ENCODE data around the gene ZMAT5. TPM values are rescaled to one million over a fixed set of nuclear protein-coding genes. Genes with fewer than 3 reads are reported as not detected.
A peak's percentile ranks its signal among the peaks of the same experiment; 100 is the strongest.

The ZMAT5 gene
- total and polyA plus RNA-seq, 2 of the 13 experiments (the other 11 are each of a cell fraction or from before 2014, with no cell fraction given) = 20.7 to 27.8 TPM

DNA sequence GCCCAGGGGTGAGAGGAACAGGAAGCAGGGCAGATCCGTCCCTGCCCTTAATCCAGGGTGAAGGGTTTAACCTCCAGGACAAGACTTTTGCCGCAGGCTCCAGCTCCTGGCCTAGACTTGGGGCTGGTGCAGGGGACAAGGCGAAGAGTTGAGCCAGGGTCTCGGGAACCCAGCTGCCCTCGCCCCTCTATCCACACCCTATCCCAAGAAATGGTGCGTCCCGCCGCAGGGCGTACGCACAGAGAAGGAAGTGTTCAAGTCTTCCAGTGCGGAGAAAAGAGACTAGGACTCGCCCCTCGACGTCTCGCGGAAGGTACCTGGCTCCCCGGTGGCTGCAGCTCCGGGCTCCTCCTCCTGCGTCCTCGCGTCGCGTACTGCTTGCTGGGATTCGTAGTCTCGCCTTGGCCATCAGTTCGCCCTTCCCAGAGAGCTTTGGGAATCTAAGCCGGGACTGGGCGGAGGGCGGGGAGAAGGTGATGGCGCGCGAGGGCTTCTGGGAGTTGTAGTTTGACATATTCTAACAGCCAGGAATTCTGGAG is at the start of gene ZMAT5 (continued):
- TF ChIP-seq HINFP (CRISPR knock-in tag; IDR thresholded peaks at IDR 0.05; ENCODE audit: low read depth) (no peak), GTF2F1 (IDR thresholded peaks at IDR 0.05; ENCODE audit: low read length) (no peak), CREB1 (IDR thresholded peaks at IDR 0.05) (peak; percentile 68), CREB1 (CRISPR knock-in tag; IDR thresholded peaks at IDR 0.05) (peak; percentile 92), ZBTB25 (CRISPR knock-in tag; IDR thresholded peaks at IDR 0.05) (peak; percentile 59; the same call in 1 of the 2 replicates), ZNF333 (CRISPR knock-in tag; IDR thresholded peaks at IDR 0.05; ENCODE audit: borderline replicate concordance) (no peak), ATF6 (CRISPR knock-in tag; conservative IDR thresholded peaks at IDR 0.05) (0 out of 2 replicates have a peak, but pooled peaks have one; percentile 70), ZNF720 (CRISPR knock-in tag; IDR thresholded peaks at IDR 0.05) (no peak), SRSF9 (IDR thresholded peaks at IDR 0.05; ENCODE audit: borderline replicate concordance, insufficient read depth, low read depth, low read length, poor library complexity, severe bottlenecking) (no peak), ZBTB1 (CRISPR knock-in tag; IDR thresholded peaks at IDR 0.05; ENCODE audit: borderline replicate concordance) (no peak), EP300 (IDR thresholded peaks at IDR 0.05; ENCODE audit: low read depth in 2 of 2, low read length in 2 of 2) (0 out of 4 replicates have a peak, but pooled peaks of 1 of the 2 experiments have one; percentile 2), EP300 (CRISPR knock-in tag; IDR thresholded peaks at IDR 0.05; ENCODE audit: borderline replicate concordance) (peak; percentile 58), RFX1 (IDR thresholded peaks at IDR 0.05) (no peak), ZNF451 (CRISPR knock-in tag; IDR thresholded peaks at IDR 0.05) (peak; percentile 48; the same call in 1 of the 2 replicates), ZBTB42 (CRISPR knock-in tag; IDR thresholded peaks at IDR 0.05) (no peak), ZBTB43 (CRISPR knock-in tag; conservative IDR thresholded peaks at IDR 0.05) (no peak), MLX (CRISPR knock-in tag; IDR thresholded peaks at IDR 0.05) (0 out of 2 replicates have a peak, but pooled peaks have one; percentile 40), ZNF644 (CRISPR knock-in tag; IDR thresholded peaks at IDR 0.05; ENCODE audit: low read depth) (no peak), ZNF432 (CRISPR knock-in tag; IDR thresholded peaks at IDR 0.05; ENCODE audit: borderline replicate concordance) (no peak)
- TF ChIP-seq, protein P1, sequence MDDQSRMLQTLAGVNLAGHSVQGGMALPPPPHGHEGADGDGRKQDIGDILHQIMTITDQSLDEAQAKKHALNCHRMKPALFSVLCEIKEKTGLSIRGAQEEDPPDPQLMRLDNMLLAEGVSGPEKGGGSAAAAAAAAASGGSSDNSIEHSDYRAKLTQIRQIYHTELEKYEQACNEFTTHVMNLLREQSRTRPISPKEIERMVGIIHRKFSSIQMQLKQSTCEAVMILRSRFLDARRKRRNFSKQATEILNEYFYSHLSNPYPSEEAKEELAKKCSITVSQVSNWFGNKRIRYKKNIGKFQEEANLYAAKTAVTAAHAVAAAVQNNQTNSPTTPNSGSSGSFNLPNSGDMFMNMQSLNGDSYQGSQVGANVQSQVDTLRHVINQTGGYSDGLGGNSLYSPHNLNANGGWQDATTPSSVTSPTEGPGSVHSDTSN (CRISPR knock-in tag; IDR thresholded peaks at IDR 0.05; ENCODE audit: borderline replicate concordance) = no peak
- TF ChIP-seq, protein P2, sequence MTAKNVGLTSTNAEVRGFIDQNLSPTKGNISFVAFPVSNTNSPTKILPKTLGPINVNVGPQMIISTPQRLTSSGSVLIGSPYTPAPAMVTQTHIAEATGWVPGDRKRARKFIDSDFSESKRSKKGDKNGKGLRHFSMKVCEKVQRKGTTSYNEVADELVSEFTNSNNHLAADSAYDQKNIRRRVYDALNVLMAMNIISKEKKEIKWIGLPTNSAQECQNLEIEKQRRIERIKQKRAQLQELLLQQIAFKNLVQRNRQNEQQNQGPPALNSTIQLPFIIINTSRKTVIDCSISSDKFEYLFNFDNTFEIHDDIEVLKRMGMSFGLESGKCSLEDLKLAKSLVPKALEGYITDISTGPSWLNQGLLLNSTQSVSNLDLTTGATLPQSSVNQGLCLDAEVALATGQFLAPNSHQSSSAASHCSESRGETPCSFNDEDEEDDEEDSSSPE (CRISPR knock-in tag; IDR thresholded peaks at IDR 0.05) = 0 out of 2 replicates have a peak, but pooled peaks have one; percentile 29
